ENCODE measurements around the gene HMCN2. TPM values are rescaled to one million over a fixed set of nuclear protein-coding genes. Genes with fewer than 3 reads are reported as not detected.

Gene HMCN2
- total RNA-seq, 1 experiment from 2014 or later: 5.6 TPM

DNA sequence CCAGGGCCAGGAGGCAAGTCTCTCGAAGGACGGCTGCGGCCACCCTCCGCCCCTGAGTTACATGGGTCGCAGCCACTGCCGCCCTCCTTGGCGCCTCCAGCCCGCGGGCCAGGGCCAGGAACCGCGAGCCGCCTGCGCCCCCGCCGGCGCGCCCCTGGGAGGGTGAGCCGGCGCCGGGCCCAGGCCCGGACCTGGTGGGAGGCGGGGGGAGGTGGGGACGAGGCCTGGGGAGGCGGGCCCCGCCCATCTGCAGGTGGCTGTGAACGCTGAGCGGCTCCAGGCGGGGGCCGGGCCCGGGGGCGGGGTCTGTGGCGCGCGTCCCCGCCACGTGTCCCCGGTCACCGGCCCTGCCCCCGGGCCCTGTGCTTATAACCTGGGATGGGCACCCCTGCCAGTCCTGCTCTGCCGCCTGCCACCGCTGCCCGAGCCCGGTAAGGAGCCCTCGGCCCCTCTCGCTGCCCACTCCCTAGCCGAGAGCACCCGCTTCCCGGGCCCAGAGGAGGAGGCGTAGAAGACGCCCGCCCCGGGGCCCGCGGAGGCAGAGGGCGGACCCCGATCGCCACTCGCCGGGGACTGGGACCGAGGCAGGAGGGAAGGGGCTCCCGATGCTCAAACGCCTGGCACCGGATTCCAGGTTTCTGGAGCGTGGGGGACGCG is 179.1 kb downstream of the HMCN2 start, which contains the start of gene ASS1 (continued):
- TF ChIP-seq NR3C1 (CRISPR knock-in tag; conservative IDR thresholded peaks at IDR 0.05; ENCODE audit: low read depth): no peak
- TF ChIP-seq, protein P1, sequence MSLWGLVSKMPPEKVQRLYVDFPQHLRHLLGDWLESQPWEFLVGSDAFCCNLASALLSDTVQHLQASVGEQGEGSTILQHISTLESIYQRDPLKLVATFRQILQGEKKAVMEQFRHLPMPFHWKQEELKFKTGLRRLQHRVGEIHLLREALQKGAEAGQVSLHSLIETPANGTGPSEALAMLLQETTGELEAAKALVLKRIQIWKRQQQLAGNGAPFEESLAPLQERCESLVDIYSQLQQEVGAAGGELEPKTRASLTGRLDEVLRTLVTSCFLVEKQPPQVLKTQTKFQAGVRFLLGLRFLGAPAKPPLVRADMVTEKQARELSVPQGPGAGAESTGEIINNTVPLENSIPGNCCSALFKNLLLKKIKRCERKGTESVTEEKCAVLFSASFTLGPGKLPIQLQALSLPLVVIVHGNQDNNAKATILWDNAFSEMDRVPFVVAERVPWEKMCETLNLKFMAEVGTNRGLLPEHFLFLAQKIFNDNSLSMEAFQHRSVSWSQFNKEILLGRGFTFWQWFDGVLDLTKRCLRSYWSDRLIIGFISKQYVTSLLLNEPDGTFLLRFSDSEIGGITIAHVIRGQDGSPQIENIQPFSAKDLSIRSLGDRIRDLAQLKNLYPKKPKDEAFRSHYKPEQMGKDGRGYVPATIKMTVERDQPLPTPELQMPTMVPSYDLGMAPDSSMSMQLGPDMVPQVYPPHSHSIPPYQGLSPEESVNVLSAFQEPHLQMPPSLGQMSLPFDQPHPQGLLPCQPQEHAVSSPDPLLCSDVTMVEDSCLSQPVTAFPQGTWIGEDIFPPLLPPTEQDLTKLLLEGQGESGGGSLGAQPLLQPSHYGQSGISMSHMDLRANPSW (CRISPR knock-in tag; conservative IDR thresholded peaks at IDR 0.05; ENCODE audit: low read depth): no peak
- no peak for TF ChIP-seq ESRRA (CRISPR knock-in tag; IDR thresholded peaks at IDR 0.05; ENCODE audit: borderline replicate concordance)
- no peak for TF ChIP-seq ETV6 (CRISPR knock-in tag; IDR thresholded peaks at IDR 0.05)
- TF ChIP-seq GTF2I (CRISPR knock-in tag; conservative IDR thresholded peaks at IDR 0.05): no peak
- 0 out of 2 replicates have a peak, but pooled peaks have one; percentile 18 for TF ChIP-seq ZNF423 (CRISPR knock-in tag; IDR thresholded peaks at IDR 0.05)

DNA sequence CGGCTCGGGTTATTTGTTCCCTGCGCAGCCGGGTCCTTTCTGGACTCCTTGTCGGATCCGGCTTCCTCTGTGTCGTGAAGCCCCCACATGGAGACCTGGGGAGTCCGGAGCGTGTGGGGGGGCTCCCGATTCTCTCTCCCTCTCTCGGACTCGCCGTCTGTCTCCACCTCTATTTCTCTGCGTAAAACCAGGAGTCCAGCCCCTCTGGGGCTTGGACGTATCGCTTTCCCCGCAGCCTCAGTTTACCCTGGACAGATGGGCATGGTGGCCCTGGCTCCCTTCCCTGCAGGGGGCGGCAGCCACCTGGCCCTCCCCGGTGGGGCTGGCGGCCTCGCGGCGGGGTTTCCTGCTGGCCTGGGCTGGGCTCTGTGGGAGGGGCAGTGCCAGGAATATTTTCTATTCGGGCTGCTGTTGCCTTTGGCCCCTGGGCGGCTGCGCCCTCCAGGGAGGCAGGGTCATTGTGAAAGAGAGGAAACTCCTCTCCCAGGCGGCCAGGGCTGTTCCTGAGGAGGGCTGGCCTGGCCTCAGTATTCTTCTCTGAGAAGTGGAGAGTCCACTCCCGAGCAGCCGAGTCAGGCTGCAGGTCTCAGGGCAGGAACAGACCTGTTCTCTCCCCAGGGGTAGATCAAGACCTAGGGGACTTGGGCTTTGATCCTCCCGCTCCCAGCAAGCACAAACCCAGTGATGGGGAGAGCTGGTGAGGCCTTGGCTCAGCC is 179.9 kb downstream of the HMCN2 start:
- Mint-ChIP-seq H3K27me3 (ENCODE audit: low read depth) (peaks cover 37% of the 10 kb centered on the region), H3K36me3 (peaks cover 9% of the 10 kb centered on the region), H3K4me3 (peak overlapping the region; percentile 71), H3K27ac (no peak overlapping the region), H3K9me3 (peaks cover 15% of the 10 kb centered on the region), H3K4me1 (peaks cover 35% of the 10 kb centered on the region)
- ChIA-PET POLR2A (no interaction called here), CTCF (interaction anchor here (0.8 to 2.8 kb wide), 6 partner anchors 8 to 239 kb away, joined by 3 to 25 read pairs (median 4); no protein-coding TSS in a partner anchor)
- DNase-seq (ENCODE audit: low spot score): no peak
- ATAC-seq: peak; percentile 6
- TF ChIP-seq ATF1 (CRISPR knock-in tag; IDR thresholded peaks at IDR 0.05) (no peak), CBFB (CRISPR knock-in tag; IDR thresholded peaks at IDR 0.05; ENCODE audit: low read depth) (0 out of 2 replicates have a peak, but pooled peaks have one; percentile 43), ZNF423 (CRISPR knock-in tag; IDR thresholded peaks at IDR 0.05) (peak; percentile 94)
- TF ChIP-seq, protein P2, sequence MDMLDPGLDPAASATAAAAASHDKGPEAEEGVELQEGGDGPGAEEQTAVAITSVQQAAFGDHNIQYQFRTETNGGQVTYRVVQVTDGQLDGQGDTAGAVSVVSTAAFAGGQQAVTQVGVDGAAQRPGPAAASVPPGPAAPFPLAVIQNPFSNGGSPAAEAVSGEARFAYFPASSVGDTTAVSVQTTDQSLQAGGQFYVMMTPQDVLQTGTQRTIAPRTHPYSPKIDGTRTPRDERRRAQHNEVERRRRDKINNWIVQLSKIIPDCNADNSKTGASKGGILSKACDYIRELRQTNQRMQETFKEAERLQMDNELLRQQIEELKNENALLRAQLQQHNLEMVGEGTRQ (CRISPR knock-in tag; IDR thresholded peaks at IDR 0.05): no peak

DNA sequence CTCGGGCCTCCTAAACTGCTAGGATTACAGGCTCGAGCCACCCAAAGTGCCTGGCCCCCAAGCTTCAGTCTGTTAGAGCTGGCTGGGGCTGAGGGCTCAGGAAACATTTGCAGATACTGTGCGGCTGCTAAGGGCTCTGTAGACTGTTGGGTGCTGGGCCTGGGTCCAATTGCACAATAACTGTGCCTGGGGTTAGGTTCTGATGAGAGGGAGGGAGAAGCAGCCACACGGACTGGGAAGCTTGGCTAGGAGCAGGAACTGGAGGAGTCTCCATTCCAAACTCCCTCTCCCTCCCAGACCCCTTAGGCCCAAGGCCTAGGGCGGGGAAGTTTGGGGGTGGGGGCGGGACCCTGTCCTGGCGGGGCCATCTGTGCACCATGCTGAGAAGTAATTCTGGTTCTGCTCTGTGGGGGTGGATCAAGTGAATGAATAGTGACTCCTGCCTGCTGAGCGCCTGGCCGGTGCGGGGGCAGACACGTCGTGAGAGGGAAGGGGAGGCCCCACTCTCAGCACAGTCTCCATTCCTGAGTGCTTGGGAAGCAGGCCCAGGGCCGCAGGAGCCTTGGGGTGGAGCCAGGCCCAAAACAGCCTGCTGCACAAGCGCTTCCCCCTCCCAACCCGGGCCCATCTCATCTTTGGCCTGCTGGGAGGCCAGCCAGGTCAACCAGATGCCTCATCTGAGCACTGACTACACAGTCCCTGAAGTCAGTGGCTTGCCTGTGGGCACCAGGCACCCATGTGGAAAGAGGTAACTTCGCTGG is 180.7 kb downstream of the HMCN2 start:
- peak; percentile 62; the same call in 1 of the 2 replicates for TF ChIP-seq ZNF423 (CRISPR knock-in tag; IDR thresholded peaks at IDR 0.05)
- TF ChIP-seq, protein P3, sequence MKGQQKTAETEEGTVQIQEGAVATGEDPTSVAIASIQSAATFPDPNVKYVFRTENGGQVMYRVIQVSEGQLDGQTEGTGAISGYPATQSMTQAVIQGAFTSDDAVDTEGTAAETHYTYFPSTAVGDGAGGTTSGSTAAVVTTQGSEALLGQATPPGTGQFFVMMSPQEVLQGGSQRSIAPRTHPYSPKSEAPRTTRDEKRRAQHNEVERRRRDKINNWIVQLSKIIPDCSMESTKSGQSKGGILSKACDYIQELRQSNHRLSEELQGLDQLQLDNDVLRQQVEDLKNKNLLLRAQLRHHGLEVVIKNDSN (CRISPR knock-in tag; IDR thresholded peaks at IDR 0.05): 0 out of 2 replicates have a peak, but pooled peaks have one; percentile 11
- no peak for TF ChIP-seq SOX15 (CRISPR knock-in tag; IDR thresholded peaks at IDR 0.05)
- TF ChIP-seq SP1 (CRISPR knock-in tag; conservative IDR thresholded peaks at IDR 0.05): no peak
- peak overlapping the region; percentile 68 for H3K27ac Mint-ChIP-seq
- peaks cover 9% of the 10 kb centered on the region for H3K9me3 Mint-ChIP-seq
- peak; percentile 52 for DNase-seq (ENCODE audit: low spot score)
- peaks cover 37% of the 10 kb centered on the region for H3K27me3 Mint-ChIP-seq (ENCODE audit: low read depth)
- peaks cover 43% of the 10 kb centered on the region for H3K4me1 Mint-ChIP-seq
- peak; percentile 25 for ATAC-seq
- ChIA-PET POLR2A (interaction anchor here (1.0 kb wide), 1 partner anchor 9 kb away, joined by 3 read pairs; no protein-coding TSS in a partner anchor), CTCF (interaction anchor here (0.8 to 2.8 kb wide), 9 partner anchors 9 to 247 kb away, joined by 3 to 25 read pairs (median 5); partner anchors contain the start of gene EXOSC2)
- peaks cover 5% of the 10 kb centered on the region for H3K36me3 Mint-ChIP-seq
- H3K4me3 Mint-ChIP-seq: peak overlapping the region; percentile 71

Measured in WTC11 (cell line).